HT-29 (cell line): ENCODE data around the gene MED4. TPM values are rescaled to one million over a fixed set of nuclear protein-coding genes. Genes with fewer than 3 reads are reported as not detected.

Experiments
- DNase-seq: peaks from one replicate; pipeline ENCODE4 v3.0.0-alpha.2; 2015; ENCODE audit warnings: low spot score
- small RNA-seq: library from RNA; depleted of rRNA; stranded (forward); fragments of <200 nt; gene quantifications from one replicate; pipeline ENCODE3, GENCODE V24; 2014
- total RNA-seq: library from RNA; depleted of rRNA; stranded (reverse); fragments of >200 nt; shearing (Covaris generic); gene quantifications from 2 replicates; pipeline ENCODE4 v1.2.3, GENCODE V29; 2014; rRNA removed

The MED4 gene
- total RNA-seq, 1 experiment from 2014 or later = 25.7 TPM

- no peak for DNase-seq
Observed at GRCh38 chr13:48038761-48039160, 56.1 kb downstream of the MED4 start.

GRCh38 chr13:48037346-48038173, 57.3 kb downstream of the MED4 start, which contains the start of gene NUDT15:
TSS of gene NUDT15 (plus strand) at chr13:48037726. CDS start at chr13:48037747, 21 bp downstream.
- DNase-seq = peak; percentile 99

- no peak for DNase-seq
Observed at GRCh38 chr13:48029859-48030258, 65.0 kb downstream of the MED4 start.

GRCh38 chr13:48028066-48028465, 66.8 kb downstream of the MED4 start:
- DNase-seq = no peak

Small RNA genes lying within 50 kb of the gene (small RNA-seq; reads per million reads assigned to genes)
- not detected for gene POLR2KP2

Other genes starting within 250 kb of the MED4 start
- 33.1 and 35.5 TPM in 2 replicates for gene SUCLA2, start 93.8 kb downstream of the MED4 start, total RNA-seq
- gene NUDT15, start 57.4 kb downstream of the MED4 start, total RNA-seq = 24.7 and 28.0 TPM in 2 replicates
- 175 and 177 TPM in 2 replicates for gene ITM2B, start 138.1 kb upstream of the MED4 start, total RNA-seq
- gene RB1, start 208.6 kb upstream of the MED4 start, total RNA-seq = 18.1 and 21.3 TPM in 2 replicates